ENCODE data around the gene POLE.

The POLE gene

DNA sequence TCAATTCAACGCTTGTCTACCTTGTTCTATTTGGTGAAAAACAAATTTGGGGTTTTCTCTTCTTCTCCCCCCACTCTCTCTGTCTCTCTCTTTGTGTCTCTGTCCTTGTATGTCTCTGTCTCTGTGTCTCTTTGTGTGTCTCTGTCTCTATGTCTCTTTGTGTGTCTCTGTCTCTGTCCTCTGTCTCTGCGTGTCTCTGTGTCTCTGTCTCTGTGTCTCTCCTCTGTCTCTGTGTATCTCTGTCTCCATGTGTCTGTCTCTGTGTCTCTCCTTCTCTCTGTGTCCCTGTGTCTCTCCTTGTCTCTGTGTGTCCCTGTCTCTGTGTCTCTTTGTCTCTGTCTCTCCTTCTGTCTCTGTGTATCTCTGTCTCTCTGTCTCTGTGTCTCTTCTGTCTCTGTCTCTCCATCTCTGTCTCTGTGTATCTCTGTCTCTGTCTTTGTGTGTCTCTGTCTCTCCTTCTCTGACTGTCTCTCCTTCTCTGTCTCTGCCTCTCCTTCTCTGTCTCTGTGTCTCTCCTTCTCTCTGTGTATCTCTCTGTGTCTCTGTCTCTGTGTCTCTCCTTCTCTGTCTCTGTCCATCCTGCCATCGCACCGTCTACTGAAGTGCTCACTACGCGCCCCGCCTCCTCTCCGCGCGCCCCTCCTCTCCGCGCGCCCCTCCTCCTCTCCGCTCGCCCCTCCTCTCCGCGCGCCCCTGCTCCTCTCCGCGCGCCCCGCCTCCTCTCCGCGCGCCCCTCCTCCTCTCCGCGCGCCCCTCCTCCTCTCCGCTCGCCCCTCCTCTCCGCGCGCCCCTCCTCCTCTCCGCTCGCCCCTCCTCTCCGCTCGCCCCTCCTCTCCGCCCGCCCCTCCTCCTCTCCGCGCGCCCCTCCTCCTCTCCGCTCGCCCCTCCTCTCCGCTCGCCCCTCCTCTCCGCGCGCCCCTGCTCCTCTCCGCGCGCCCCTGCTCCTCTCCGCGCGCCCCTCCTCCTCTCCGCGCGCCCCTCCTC lies 89.5 kb downstream of the POLE start:
- DNase-seq (ENCODE audit: low spot score) (no peak), FAIRE-seq (no peak)

DNA sequence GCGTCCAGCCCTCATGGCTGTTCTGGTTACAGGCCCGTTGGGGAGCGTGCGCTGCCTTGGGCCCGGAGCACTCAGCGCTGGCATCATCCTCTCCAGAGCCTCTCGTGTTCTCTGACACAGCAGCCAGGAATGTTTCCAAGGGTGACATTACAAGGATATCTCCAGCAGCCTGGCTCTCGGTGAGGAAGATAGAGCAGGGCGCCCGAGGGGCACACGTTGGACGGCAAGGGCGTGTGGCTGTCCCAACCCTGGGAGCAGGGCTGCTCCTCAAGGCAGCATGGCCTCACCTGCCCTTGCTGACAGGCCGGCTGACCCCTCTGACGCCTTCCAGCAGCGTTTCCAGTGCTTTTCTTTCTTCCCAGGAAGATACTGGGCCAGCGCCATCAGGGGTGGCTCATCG lies 91.1 kb downstream of the POLE start:
- peak; percentile 72 for DNase-seq (ENCODE audit: low spot score)
- FAIRE-seq = peak; percentile 32

DNA sequence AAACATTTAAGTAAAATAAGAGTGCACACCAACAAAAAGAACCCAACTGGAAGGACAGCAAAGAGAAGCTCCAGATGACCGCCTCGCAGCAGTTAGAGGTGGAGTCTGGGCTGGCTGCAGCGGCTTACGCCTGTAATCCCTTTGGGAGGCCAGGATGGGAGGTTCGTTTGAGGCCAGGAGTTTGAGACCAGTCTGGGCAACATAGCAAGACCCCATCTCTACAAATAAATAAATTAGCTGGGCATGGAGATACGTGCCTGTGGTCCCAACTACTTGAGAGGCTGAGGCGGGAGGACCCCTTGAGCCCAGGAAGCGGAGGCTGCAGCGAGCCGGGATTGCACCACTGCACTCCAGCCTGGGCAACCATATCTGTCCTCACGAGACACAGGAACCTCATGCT lies 92.0 kb downstream of the POLE start:
- DNase-seq (ENCODE audit: low spot score) (no peak), FAIRE-seq (no peak)

DNA sequence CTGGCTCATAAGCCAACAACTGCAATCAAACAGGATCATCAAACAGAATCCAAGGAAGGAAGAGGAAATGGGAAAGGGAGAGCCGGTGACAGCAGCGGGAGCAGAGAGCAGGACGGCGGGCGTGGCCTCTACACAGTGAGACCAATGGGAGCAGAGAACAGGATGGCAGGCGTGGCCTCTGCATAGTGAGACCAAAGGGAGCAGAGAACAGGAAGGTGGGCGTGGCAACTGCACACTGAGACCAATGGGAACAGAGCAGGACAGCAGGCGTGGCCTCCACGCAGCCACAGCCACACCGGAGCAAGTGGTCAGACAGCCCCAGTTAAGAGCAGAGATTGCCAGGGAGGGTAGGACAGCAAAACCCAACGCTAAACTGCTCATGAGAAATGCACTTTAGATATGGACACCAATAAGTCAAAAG lies 93.2 kb downstream of the POLE start:
- FAIRE-seq (no peak), DNase-seq (ENCODE audit: low spot score) (no peak)

DNA sequence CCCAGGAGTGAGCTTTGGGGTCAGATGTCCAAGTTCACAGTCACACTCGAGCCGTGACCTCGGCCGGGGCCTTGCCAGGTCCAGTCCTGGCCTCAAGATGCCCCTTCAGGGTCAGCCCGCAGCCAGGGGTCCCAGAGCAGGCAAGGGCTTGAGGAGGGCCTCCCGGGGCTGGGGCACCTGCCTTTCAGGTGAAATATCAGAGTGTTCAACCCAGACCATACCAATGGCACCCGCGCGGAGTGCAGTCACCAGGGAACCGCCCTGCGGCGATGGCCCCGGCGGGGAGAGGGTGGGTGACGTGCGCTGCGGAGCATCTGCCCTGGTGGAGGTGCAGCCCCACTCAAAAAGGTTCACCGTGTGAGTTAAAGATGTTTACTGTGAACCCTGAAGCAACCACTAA lies 93.6 kb downstream of the POLE start:
- no peak for DNase-seq (ENCODE audit: low spot score)

DNA sequence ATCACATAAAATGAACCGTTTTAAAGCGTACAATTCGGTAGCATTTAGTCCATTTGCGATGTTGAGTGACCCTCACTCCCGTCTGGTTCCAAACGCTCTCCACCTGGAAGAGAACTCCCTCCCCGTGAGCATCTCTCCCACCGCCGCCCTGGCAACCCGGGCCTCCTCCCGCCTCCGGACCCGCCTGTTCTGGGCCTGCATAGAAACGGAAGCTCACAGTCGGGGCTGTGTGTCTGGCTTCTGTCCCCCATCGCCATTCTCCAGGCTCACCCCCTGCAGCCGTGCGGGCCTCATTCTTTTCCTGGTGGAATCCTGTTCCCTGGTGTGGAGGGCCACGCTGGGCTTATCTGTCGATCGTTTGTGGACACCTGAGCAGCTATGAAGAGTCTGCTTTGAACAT lies 94.1 kb downstream of the POLE start:
- DNase-seq (ENCODE audit: low spot score) = no peak
- no peak for FAIRE-seq

More for the DNA sequence above, 93.6 kb downstream of the POLE start:
- FAIRE-seq = no peak

DNA sequence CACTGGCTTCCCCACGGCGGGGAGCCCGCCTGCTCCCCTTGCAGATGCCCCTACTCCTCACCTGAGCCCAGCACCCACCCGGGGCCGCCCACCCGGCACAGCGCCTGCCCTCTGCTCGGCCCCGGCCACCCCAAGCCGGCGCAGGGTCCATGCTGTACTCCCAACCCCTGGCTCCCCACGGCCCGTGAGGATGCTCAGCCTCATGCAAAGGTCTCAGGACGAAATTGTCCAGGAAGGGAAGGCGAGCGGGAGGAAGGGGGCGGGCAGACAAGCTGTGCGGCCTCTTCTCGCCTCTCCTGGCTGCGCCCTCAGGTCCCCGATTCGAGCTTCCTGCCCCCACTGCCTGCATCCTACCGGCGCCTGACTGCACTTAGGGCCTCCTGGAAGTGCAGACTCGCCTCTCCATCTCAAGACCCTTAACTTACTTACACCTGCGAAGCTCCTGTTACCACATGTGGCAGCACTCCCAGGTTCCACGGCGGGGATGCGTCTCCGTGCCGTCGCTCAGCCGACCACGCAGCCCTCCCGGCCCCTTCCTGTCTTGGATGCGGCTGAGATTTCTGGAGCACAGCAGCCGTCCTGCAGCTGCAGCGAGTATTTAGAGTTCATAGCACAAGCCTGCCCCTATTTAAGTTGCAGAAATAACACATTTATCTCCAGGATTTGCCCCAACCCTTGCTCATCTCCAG lies 94.7 kb downstream of the POLE start:
- FAIRE-seq = no peak
- DNase-seq (ENCODE audit: low spot score) = no peak

DNA sequence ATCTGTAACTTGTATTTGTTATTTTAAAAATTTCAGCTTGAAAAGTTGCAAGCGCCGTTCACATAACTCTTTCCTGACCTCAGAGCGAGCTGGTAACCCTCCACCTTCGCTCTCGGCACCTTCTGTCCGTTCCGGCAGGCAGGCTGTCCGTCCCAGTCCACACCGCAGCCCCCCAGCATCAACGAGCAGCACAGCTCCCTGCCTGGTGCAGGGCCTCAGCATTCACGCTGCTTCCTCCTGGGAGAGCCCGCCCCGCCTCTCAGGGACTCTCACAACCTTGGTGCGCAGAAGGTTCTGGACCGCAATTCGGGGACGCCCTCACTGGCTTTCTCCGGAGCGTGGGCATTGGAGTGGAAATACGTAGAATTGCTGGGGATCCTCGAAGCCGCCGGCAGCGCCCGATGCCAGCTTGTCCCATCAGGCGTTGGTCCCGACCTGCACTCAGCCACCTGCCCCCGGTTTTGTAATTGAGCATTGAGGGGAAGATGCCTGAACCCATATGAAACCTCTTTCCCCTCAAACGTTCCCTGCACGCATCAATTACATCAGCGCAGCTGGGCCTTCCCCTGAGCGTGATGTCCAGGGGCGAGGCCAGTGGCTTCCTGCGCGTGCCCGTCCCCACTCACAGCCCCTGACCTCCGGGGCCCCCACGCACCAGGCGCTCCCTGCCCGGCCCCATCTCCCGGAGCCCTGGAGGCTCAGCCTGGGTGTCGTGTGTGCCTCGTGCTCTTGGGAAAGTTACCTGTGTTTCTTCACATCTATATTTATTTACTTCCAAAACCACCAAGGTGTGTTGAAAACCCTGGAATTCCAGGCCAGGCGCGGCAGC lies 95.8 kb downstream of the POLE start:
- no peak for FAIRE-seq
- no peak for DNase-seq (ENCODE audit: low spot score)

DNA sequence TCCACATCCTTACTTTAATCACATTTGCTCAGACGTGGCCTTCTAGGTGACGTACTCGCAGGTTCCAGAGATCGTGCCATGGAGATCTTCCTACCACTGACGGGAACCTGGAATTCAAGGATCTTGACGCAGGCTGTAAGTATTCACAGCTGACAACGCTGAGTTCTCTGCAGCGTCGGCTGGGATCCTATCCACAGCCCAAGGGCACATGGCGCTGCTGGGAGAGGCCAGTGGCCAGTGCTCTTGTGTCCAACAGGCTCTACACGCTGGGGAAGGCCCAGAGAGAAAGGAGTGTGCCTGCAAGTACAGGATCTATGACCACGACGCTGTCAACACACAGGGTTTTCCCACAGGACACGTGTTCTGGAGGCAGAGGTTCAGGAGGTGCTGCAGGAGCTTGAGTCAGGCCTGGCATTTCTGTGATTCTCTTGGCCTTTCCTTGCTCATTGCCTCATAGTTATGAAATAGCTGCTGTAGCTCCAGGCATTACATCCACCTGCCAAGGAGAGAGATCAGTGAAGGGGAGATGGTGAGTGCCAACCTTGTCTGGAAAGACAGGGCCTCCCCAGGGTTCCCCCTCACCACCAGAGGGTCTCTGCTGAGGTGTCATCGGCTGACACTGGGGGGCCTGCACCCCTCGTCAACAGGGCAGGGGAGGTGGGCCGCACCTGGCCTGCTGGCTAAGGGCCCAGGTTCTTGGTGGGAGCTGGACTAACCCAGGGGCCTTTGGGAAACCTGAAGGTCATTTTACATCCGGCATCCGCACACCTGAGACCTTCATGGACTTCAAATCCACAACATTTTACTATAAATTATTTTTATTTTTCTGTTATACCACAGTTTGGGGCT lies 98.1 kb downstream of the POLE start:
- DNase-seq (ENCODE audit: low spot score) = no peak
- FAIRE-seq = no peak

DNA sequence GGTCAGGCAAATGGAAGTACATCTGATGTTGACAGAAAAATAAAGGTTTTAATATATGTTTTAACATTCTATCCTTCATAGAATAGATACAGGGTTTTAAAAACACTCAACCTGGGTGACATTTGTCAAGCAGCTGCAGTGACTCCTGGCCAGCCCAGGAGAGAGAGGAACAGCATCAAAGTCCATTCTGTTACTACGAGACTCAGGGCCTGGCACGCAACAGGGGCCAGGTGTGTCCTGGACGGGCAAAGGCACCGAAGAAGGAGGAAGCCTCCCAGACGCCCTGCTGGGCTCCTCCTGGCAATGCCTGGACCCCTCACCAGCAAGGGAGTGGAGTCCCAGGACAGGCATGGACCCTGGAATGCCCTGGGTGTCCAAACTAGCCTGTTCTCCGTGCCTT lies 98.8 kb downstream of the POLE start:
- DNase-seq (ENCODE audit: low spot score) (no peak), FAIRE-seq (no peak)

DNA sequence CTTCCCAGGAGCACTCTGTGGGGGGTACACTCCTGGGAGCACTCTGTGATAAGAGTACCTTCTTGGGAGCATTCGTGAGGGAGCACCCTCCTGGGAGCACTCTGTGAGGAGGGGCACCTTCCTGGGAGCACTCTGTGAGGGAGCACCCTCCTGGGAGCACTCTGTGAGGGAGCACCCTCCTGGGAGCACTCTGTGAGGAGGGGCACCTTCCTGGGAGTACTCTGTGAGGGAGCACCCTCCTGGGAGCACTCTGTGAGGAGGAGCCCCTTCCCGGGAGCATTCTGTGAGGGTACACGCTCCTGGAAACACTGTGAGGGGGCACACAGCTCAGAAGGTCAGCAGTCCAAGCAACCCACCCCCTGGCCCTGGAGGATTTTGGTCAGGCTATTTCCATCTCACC lies 99.4 kb downstream of the POLE start:
- DNase-seq (ENCODE audit: low spot score) (no peak), FAIRE-seq (no peak)

DNA sequence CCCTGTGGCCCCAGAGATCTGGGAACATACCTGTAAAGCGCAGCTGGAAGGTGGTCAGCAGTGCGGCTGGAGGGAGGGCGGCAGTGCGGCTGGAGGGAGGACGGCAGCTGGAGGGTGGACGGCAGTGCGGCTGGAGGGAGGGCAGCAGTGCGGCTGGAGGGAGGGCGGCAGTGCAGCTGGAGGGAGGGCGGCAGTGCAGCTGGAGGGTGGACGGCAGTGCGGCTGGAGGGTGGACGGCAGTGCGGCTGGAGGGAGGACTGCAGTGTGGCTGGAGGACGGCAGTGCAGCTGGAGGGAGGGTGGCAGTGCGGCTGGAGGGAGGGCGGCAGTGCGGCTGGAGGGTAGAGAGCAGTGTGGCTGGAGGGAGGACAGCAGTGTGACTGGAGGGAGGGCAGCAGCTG lies 100.2 kb downstream of the POLE start:
- DNase-seq (ENCODE audit: low spot score) (no peak), FAIRE-seq (no peak)

DNA sequence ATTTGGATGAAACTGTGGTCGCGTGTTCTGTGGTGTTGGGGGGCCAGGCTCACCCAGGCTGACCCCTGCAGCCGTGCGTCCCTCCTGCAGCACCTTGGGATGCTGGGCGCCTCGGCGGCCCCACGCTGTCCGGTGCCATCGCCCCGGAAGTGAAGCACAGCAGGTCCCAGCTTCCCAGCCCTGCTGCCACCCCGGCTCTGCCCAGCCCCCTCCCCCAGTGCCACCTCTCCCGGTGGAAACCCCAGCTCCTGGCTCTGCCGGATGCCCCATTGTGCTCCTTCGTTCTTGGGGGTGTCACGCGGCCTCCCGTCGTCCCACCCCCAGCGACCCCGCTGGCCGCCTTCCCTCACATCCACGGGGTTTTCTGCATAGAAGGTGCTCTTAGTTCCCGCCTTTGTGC lies 102.0 kb downstream of the POLE start:
- DNase-seq (ENCODE audit: low spot score) (no peak), FAIRE-seq (no peak)

DNA sequence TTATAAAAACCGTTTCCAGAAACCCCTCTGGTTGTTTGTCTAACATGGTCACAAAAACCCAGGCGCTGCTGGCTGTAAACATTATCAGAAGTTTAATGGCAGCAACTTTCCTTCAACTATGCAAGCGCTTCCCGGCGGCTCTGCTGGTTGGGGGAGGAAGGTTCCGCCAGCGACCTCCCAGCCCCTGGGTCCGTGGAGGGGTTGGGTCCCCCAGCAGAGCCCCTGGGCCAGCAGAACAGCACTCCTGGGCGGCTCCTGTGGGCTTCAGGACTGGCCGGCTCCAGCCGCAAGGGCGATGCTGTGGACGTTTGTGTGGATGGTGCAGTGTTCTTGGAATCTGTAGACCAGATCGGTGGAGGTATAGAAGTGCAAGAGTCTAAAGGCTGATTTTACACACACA lies 102.7 kb downstream of the POLE start:
- DNase-seq (ENCODE audit: low spot score) (no peak), FAIRE-seq (no peak)

DNA sequence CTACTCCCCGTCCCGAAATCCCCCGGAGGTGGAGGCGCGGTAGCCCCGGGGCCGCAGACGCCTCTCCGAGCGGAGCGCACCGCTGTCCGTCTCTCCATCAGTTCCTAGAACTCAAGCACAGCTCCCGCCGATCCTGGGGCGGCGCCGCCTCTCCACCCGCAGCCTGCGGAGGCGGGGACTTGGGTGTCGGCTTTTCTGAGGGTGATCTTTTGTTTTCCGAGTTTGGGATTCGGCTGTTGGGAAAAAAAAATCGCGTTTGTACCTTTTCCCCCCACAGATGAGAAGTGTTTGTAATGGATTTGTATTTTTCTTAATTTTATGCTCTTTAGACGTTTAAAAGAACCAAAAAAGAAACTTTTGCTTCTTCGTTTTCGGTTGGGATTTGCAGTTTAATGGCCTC lies 103.4 kb downstream of the POLE start:
- FAIRE-seq = no peak
- DNase-seq (ENCODE audit: low spot score) = no peak

DNA sequence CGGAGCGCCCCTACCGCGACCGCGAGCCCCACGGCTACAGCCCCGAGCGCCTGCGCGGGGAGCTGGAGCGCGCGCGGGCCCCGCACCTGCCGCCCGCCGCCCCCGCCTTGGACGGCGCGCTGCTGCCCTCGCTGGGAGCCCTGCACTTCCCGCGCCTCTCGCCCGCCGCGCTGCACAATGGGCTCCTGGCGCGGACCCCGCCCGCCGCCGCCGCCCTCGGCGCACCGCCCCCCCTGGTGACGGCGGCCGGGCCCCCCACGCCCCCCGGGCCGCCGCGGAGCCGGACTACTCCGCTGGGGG lies 103.8 kb downstream of the POLE start:
- DNase-seq (ENCODE audit: low spot score) = no peak
- no peak for FAIRE-seq

DNA sequence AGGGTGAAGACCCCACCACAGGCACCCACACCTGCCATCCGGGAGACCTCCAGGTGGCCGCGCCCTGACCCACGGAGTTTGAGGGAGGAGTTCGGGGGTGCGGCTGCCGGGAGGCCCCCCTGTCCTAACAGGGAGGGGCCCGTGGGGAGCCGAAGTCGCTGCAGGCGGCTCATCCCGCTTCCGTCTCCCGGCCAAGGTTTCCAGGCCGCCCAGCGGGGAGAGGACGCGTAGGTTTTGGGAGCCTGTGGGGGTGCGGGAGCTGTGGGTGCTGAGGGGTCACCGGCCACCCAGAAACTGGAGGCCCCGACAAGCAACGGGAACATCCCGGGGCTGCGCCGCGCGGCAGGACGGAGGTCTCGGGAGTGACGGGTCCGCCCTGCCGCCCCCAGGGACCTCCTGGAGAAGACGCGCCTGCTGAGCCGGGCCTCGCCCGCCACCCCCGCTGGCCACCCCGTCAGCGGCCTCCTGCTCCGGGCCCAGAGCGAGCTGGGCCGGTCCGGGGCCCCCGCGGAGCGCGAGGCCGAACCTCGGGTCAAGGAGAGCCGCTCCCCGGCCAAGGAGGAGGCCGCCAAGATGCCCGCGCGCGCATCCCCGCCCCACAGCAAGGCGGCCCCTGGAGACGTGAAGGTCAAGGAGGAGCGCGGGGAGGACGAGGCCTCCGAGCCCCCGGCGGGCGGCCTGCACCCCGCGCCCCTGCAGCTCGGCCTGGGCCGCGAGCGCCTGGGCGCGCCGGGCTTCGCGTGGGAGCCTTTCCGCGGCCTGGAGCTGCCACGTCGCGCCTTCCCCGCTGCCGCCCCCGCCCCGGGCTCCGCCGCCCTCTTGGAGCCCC lies 104.3 kb downstream of the POLE start:
- FAIRE-seq (no peak), DNase-seq (ENCODE audit: low spot score) (no peak)

DNA sequence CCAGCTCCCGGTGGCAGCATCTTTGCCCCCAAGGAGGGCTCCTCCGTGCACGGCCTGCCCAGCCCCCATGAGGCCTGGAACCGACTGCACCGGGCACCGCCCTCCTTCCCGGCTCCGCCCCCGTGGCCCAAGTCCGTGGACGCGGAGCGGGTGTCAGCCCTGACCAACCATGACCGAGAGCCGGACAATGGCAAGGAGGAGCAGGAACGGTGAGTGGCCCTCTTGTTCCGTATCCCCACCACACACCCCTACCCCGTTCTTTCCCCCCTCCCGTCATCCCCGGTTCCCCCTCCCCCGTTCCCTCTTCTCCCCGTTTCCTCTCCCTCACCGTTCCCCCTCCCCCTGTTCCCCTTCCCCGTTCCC lies 105.1 kb downstream of the POLE start:
- FAIRE-seq = no peak
- no peak for DNase-seq (ENCODE audit: low spot score)

DNA sequence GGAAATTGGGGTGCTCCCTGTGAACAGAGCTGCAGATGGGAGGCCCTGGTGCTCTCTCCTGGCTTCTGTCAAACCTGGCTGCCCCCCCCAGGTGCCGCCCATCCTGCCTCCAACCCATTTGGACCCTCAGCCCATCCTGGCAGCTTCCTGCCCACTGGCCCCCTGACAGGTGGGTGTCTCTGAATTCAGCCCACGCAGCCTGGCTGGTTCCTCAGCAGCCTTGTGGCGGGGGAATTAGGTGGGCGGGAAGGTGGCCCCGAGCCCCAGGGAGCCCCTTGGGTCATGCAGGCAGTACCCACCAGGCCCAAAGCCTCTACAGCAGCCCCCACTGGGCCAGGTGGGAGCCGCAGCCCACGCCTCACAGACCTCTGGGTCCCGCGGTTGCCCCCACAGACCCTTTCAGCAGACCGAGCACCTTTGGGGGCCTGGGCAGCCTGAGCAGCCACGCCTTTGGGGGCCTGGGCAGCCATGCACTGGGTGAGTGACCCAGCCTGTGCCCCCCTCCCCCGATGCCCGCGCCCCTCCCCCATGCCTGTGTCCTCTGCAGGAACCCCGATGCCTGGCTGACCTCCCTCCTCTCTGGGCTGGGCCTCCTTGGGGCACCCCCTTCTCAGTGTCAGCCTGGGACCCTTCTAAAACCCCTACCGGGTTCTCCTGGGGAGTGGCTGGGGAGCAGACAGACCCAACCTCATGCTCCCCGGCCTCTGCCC lies 105.6 kb downstream of the POLE start:
- DNase-seq (ENCODE audit: low spot score) = no peak

More for the DNA sequence above, 105.6 kb downstream of the POLE start:
- FAIRE-seq = no peak
